Inferior parietal cortex (tissue), 1 donor: Measurements from ENCODE around the gene SPATA6.
"Not testable (repeated sequence)": the region's sequence is repeated elsewhere in the genome, so short reads cannot be mapped to it uniquely, and the experiment has no call there.

ENCODE experiments used
- DNase-seq: peaks from one replicate; pipeline ENCODE4 v3.0.0-alpha.2; 2016; ENCODE audit errors: extremely low spot score

Gene SPATA6

GRCh38 chr1:48356901-48357300 is 115.1 kb downstream of the SPATA6 start:
- DNase-seq, result peak; percentile 16

GRCh38 chr1:48344373-48344772 is 127.6 kb downstream of the SPATA6 start:
- DNase-seq, result no peak

- no peak for DNase-seq
These were observed 130.8 kb downstream of the SPATA6 start for GRCh38 chr1:48341221-48341620.

- no peak for DNase-seq
These were observed 133.7 kb downstream of the SPATA6 start for GRCh38 chr1:48338257-48338656.

- DNase-seq, result no peak
These were observed 138.7 kb downstream of the SPATA6 start for GRCh38 chr1:48333316-48333715.

- no peak for DNase-seq
These were observed 139.9 kb downstream of the SPATA6 start for GRCh38 chr1:48332115-48332514.

- no peak for DNase-seq
These were observed 142.1 kb downstream of the SPATA6 start for GRCh38 chr1:48329905-48330304.

- DNase-seq, result no peak
These were observed 142.5 kb downstream of the SPATA6 start for GRCh38 chr1:48329486-48329885.

GRCh38 chr1:48311829-48312228 is 160.2 kb downstream of the SPATA6 start:
- not testable (repeated sequence) for DNase-seq

- DNase-seq, result no peak
These were observed 162.4 kb downstream of the SPATA6 start for GRCh38 chr1:48309564-48310082.

- no peak for DNase-seq
These were observed 169.4 kb downstream of the SPATA6 start for GRCh38 chr1:48302652-48303051.

- DNase-seq, result no peak
These were observed 177.3 kb downstream of the SPATA6 start for GRCh38 chr1:48294656-48295055.

GRCh38 chr1:48294094-48294493 is 177.9 kb downstream of the SPATA6 start:
- not testable (repeated sequence) for DNase-seq

GRCh38 chr1:48292706-48293105 is 179.3 kb downstream of the SPATA6 start:
- DNase-seq, result no peak

- no peak for DNase-seq
These were observed 180.6 kb downstream of the SPATA6 start for GRCh38 chr1:48291421-48291820.

- no peak for DNase-seq
These were observed 186.5 kb downstream of the SPATA6 start for GRCh38 chr1:48285525-48285924.

GRCh38 chr1:48284696-48285420 is 187.1 kb downstream of the SPATA6 start:
- DNase-seq, result not testable (repeated sequence)

GRCh38 chr1:48282329-48282728 is 189.7 kb downstream of the SPATA6 start:
- not testable (repeated sequence) for DNase-seq

- not testable (repeated sequence) for DNase-seq
These were observed 194.6 kb downstream of the SPATA6 start for GRCh38 chr1:48277437-48277836.

- no peak for DNase-seq
These were observed 205.4 kb downstream of the SPATA6 start for GRCh38 chr1:48266576-48266975.

- DNase-seq, result no peak
These were observed 209.0 kb downstream of the SPATA6 start for GRCh38 chr1:48263041-48263440.

GRCh38 chr1:48261881-48262400 is 210.1 kb downstream of the SPATA6 start:
- DNase-seq, result peak; percentile 36

GRCh38 chr1:48258106-48258505 is 213.9 kb downstream of the SPATA6 start:
- no peak for DNase-seq
